Measurements from ENCODE around the gene MAFG. TPM values are rescaled to one million over a fixed set of nuclear protein-coding genes. Genes with fewer than 3 reads are reported as not detected.

Gene MAFG
- total RNA-seq, 1 donor from 2014 or later: 13.9 TPM

DNA sequence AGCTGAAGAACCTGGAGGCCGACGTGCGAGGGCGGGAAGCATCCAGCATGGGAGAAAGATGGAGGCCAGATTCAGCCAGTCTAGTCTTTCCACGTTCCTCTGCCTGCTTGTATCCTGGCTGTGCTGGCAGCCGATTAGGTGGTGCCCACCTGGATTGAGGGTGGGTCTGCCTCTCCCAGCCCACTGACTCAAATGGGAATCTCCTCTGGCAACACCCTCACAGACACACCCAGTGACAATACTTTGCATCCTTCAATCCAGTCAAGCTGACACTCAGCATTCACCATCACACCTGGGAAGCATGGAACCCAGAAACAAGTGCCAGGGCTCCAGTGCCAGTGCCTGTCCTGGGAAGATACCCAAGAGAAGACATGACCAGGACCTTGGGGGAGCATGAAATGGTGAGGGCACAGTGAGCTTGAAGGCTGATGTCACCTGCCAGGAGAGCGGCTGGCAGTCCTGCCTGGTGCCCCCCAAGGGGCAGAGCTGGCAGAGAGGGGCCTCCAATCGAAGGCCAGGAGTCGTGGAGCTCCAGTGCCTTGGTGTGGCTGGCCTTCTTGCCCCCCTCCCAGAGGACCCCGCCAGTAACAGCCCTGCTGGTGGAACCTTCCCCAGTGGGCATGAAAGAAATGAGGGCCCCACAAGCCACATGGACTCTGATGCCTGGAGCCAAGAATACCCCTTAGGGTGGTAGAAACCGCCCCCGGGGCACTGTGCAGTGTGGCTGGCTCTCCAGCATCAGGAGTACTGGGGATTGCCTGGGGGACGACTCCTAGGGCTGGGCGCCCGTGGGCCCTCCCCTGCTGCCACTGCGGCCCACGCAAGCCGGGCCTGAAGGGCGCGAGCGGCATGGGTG lies 26.1 kb downstream of the MAFG start:
- FAIRE-seq: no peak
- no peak for DNase-seq (ENCODE audit: low spot score in 2 of 2)

DNA sequence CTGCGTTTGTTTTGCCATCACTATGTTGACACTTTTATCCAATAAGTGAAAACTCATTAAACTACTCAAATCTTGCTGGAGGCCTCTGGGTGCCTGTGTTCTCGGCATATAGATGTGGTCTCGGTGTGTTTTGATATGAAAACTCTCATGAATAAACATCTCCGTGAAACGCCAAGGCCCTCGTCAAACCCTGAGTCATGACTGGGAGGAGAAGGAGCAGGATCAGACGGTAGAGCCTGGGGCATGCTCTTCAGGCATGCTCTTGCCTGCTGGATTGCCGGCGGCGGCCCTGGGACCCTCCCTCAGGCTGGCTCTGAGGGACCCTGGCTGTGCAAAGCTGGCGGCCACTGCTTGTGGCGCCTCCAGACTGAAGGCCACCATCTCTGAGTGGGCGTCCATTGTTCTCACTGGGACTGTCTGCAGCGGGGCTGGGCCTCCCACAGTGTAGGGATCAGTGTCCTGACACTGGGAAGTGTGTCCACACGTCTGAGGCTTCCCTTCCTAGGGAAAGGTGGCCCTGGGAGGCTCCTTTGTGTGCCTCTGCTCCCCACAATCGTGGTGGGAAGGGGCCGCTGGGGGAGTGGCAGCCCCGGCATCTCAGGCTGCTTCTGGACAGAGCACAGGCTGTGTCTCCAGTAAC lies 27.2 kb downstream of the MAFG start:
- DNase-seq (ENCODE audit: low spot score in 2 of 2) (no peak), FAIRE-seq (no peak)

DNA sequence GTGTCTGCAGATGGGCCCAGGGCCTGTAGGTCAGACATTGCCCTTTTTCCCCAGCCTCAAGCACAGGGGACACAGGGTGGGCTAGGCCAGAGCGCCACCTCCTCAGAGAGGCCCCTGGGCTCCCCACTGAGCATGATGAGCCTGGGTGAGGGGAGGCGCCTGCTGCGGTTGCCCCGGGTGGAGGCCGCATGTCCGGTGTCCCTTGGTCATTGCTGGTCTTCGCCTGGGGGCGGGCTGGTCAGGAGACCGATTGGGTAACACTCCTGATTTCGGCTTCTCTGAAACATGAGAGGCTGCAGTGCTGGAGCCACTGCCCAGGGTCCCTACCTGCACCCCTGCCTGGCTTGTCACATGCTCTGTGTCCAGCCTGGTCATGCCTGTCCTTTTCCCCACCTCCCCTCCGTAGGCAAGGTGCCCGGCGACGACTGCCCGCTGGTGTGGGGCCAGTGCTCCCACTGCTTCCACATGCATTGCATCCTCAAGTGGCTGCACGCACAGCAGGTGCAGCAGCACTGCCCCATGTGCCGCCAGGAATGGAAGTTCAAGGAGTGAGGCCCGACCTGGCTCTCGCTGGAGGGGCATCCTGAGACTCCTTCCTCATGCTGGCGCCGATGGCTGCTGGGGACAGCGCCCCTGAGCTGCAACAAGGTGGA lies 27.9 kb downstream of the MAFG start:
- no peak for FAIRE-seq
- DNase-seq (ENCODE audit: low spot score in 2 of 2): no peak

DNA sequence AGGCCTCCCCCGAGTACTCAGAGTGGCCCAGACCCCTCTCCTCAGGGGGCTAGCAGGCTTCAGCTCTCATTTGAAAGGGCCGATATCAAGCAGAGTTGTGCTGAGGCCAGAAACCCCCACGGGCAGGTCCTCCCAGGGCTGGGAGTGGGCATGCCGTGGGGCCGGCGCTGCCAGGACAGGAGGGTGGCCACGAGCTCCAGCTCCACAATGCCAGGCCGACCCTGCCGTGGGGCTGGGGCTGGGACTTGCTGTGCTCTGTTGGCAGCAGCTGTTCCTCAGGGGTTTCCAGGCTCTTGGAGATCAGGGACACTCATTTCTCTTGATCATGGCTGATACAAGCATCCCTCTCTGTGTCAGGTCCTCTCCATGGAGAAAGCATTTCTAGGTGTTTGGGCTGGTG lies 28.6 kb downstream of the MAFG start:
- FAIRE-seq (no peak), DNase-seq (ENCODE audit: low spot score in 2 of 2) (no peak)

DNA sequence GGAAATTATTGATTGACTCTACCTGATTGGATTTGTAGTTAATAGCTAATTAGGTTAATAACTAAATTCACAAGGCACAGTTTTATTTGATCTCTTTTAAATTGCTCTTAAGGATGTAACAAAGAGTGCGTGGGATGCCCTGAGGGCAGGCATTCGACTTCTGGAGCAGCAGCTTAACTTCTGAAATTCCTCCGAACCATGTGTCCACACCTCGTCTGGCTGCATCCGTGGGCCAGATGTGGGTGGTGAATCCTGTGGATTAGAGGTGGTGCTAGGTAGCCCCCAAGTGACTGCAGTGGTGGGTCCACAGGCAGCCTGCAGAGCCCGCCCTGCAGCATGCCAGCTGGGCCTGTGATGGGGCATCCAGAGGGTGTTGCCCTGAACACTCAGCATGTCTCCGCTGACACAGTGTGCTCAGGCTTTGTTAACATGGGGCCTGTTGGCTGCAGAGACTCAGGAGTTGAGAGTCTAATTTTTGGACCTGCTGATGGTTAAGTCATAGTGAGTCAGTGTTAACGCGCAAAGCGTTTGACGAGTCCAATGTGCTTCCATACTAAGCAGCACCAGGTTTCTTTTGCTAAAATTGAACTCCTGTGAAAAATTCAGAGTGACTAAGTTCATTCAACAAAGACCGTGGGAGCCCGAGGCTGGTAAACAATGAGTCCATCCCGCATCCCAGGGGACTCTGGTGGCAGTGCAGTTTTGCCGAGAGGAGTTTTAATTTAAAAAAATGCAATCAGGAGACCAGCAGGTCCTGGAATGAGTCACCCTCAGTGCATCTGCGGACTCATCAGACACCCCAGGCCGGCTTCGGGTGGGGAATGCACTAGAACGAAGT lies 29.3 kb downstream of the MAFG start:
- FAIRE-seq: no peak
- no peak for DNase-seq (ENCODE audit: low spot score in 2 of 2)

DNA sequence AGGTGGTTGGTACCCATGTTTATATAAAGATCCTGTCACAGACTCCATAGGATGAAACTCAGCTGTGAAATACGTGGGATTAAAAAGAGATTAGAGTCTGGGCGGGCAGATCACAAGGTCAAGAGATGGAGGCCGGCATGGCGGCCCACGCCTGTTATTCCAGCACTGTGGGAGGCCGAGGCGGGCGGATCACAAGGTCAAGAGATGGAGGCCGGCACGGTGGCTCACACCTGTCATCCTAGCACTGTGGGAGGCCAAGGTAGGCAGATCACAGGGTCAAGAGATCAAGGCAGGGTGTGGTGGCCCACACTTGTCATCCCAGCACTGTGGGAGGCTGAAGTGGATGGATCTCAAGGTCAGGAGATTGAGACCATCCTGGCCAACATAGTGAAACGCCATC lies 32.1 kb downstream of the MAFG start:
- FAIRE-seq (no peak), DNase-seq (ENCODE audit: low spot score in 2 of 2) (no peak)

DNA sequence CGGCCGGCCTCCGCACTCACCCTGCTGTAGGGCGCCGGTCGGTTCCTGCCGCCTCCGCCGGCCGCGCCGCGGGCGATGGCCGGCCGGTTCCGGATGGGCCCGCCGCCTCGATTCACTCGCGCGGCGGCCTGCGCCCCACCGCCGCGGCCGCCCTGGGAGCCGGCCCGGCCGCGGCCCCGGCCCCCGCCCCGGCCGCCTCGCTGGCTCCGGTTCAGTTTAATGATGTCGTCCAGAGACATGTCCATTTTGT lies 36.3 kb downstream of the MAFG start:
- DNase-seq (ENCODE audit: low spot score in 2 of 2) (no peak), FAIRE-seq (no peak)

DNA sequence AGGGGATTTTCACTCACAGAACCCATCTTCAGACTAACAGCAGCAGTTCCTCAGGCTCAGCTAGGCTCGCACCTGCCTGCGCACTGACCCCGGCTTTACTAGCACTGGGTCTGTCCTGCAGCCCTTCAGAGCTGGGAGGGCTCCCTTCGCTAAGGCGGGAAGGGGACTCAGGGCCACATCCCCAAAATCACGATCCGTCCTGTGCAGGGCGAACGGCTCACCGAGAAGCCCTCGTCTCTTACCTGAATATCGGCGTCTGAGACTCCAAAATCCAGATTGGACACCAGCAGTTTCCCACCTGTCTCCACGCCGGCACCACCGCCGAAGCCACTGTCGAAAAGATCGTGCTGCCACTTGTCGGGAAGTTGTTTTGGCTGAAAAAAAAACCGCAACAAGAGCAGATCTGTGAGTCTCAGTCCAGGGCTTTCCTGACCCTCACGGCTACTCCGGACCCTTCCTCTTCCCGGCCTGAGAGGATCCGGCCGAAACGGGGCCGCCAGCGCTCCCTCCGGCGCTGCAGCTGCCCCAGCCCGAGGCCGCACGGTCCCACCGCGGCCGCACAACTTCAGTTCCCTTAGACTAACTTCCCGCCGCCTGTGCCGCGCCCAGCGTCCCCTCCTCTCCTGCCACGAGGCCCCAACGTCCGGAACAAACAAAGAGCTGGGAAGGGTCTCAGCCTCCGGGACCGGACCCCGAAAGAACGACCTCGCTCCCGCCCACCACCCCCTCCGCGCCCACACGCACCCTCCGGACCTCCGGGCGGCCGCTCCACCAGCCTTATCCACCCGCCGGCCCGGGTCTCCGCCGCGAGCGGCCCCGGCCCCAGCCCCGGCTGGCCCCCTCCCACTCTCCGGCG lies 36.9 kb downstream of the MAFG start:
- FAIRE-seq (no peak), DNase-seq (ENCODE audit: low spot score in 2 of 2) (no peak)

DNA sequence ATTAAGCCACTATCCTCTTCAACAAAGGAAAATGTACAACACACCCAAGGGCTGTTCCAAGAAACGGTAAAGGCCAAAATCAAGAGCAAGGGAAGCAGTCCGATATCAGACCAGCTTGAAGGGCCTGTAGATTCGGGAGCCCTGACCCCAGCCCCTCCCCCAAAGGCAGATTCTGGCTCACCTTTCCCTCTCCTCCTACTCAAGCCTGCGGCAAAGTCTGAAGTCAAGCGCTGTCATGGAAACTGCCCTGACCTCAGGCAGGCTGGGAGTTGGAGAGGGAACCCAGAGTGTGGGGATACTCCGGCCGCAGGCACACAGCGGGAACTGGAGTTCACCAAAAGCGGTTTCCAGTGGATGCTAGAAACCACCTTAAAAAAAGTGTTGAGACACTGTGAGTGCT lies 37.9 kb downstream of the MAFG start:
- DNase-seq (ENCODE audit: low spot score in 2 of 2) (no peak), FAIRE-seq (no peak)

DNA sequence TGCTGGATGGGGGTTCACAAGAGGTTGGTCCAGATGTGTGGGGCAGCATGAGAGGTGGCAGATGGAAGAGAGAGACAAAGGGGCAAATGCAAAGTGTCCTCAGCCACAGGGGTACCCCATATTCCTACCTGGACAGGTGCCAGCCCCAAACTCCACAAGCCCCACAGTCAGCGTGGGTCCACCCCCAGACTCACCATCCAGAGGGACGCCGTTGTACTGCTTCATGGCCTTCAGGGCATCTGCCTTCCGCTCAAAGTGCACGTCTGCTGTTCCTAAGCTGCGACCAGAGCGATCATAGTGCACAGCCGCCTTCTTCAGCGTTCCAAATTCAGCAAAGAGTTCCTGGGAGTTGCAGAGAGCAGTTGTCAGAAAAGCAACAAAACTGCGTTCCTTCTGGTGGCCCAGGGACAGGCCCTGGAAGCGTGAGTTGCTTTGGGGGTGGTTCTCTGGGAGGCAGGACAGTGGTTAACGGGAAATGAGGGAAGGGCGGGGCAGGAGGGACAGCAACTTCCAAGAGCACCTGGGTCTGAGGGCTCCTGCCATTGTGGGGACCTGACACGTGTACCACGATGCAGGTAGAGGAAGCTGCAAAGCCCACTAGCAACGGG lies 38.4 kb downstream of the MAFG start:
- FAIRE-seq: no peak

DNA sequence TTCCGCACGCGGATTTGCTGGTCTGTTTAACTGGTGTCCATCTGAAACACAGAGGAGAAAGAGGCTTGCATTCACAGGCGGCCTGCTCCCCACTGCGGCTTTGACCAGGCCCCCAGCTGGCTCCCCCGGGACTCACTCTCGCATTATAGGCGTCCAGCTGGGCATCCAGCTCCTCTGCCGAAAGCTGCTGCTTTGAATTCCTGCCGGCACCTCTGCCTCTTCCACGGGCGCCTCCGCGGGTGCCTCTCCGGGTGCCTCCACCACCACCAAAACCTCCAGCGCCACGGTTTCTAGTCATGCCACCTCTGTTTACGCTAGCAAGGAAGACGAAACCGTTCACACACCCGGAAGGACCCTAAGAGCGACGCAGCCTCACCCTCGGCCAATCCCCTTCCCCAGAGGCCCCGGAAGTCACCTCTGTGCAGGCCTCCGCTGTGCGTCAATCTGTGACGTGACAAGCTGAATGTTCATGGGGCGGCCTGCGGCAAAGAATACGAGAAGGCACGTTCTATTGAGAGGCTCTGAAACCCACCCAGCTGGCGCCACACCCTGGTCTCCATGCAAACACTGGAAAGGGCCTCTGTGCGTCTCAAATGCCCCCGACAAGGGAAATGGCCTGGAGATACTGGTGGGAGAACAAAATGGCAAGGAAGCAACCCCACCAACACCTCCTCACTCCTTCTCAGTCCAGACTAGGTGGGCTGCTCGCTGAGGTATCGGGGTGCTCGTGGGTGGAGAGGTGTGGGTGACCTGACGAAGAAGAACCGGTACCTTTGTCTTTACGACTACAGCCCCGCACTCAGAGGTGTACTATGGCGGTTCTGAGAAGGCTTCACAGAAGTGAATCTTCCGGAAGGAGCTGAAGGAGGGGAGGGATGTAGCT lies 39.2 kb downstream of the MAFG start:
- DNase-seq (ENCODE audit: low spot score in 2 of 2) (no peak), FAIRE-seq (no peak)

More for the DNA sequence above, 38.4 kb downstream of the MAFG start:
- no peak for DNase-seq (ENCODE audit: low spot score in 2 of 2)

DNA sequence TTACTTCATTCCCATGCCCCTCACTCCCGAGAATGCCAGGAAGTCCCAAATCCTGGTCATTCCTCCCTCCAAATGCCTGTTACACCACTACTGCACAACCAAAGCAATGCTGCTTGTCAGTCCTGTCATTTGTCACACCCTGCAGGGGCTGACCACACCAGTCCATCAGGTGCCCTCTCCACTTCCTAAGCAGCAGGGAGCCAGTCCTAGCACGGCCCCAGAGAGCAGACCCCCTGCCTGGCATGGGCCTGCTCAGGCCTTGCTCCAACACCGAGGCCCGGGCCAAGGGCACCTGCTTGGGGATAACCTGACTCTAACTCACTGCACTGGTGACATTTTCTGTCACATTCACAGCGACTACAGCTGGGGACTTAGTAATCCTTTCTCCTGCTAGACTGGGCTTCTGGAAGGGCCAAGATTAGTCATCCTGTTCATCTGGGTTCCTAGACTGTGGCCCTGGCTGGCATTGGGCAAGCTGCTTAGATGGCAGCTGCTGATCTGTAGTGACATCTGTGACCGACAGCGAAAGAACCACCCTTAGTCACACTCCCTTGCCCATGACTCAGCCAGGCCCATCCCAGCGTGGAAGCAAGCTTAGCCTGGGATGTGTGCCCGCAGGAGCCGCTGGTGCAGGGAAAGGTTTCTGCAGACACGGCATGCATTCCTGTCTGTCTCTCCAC lies 41.5 kb downstream of the MAFG start:
- FAIRE-seq (no peak), DNase-seq (ENCODE audit: low spot score in 2 of 2) (no peak)

DNA sequence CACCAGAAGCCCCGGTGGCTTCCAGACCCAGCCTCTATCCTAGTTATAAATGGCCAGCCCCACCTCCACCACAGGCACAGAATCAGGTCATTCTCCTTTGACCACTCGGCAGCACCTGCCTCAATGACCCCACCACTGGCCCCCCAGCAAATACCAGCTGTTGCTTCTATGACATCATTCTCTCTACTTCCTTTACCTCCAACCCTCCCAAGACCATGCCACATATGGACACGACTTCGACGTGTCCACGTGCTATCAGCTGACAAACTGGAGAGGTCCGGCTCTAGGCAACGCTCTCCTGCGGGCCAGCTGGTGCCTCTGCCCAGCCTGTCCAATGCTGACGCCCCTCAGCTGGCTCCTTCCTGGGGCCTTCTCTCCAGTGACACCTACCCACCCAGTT lies 42.1 kb downstream of the MAFG start:
- FAIRE-seq (no peak), DNase-seq (ENCODE audit: low spot score in 2 of 2) (no peak)

DNA sequence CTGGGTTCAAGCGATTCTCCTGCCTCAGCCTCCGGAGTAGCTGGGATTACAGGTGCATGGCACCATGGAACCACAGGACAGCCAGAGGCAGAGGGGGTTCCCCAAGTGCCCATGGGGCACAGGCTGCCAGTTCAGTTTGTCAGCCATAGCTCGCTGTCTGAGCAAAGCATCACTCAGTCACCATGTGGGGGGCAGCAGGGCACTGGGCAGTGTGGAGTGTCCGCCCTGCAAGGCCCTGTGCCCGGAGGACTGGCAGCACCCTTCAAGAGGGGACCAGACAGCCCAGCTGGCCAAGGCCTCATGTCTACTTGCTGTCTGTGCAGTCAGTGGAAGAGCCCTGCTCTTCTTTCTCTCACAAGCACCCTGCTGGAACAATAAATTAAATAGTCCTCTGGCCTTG lies 42.6 kb downstream of the MAFG start:
- DNase-seq (ENCODE audit: low spot score in 2 of 2) (no peak), FAIRE-seq (no peak)

DNA sequence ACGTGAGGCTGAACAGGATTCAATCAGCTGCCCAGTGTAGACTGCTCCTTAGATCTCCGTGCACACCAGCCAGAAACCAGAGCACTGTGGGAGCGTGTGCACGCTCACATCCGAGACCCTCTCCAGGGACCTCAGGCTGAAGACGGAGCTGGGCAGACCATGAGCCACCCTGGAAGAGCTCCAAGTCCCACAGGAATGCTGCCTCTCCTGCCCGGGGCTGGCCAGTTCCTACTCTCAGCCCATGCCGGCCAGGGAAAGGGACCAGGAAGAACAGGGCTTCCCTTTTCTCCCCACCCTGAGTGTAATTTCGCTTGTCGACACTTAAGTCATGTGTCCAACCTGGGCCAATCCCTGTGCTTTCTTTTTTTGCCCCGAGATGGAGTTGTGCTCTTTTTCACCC lies 43.0 kb downstream of the MAFG start:
- DNase-seq (ENCODE audit: low spot score in 2 of 2) (no peak), FAIRE-seq (no peak)

DNA sequence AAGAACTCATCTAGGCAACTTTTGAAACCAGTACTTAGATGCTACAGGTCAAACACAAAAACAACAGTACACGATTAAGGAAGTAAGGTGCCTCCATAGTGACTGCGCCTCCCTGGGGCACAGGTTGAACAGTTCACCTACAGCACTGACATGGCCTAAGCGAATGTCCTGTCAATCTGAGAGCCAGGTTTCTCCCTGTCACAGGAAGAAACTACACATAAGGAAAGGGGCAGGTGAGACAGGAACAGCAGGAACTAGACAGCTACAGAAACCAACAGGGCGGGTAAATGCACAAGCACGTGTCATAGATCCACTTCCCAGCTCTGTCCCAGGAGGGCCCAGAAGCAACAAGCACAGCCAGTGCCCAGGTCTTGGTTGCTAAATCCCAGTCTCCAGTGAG lies 48.4 kb downstream of the MAFG start:
- DNase-seq (ENCODE audit: low spot score in 2 of 2) (no peak), FAIRE-seq (no peak)

DNA sequence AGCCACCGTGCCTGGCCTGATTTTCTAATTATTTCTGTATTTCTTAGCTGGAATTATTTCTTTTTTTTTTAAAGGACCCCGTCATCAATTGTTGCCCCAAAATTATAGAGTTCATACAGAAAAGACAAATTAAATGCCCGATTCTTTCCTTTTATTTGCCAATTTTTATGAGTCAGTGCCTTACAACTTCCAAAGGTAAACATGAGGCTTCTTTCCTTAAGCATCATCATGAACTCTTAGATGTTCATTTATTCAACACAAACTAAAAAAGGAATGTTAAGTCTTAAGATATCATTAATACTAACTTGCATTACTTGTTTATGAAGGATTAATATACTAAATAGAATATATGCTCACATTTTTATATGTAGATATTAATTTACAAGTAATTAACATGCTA lies 49.2 kb downstream of the MAFG start:
- FAIRE-seq (no peak), DNase-seq (ENCODE audit: low spot score in 2 of 2) (no peak)

DNA sequence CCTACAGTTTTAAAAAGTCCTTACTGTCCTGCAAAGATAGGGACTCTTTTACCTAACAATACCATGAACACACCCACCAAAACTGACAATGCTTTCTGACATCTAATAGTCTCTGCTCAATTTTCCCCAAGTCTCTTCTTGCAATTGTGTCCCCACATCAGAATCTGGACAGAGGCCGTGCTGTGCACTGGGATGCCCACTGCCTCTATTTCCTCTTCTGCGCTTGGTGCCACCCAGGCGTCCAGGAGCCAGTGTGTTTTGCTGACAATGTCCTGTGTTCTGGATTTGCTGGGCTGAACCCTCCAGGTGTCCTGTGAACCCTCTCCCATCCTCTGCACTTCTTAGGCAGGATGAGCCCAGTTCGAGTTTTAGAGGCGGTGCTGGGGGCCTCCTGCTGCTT lies 50.0 kb downstream of the MAFG start:
- no peak for FAIRE-seq
- no peak for DNase-seq (ENCODE audit: low spot score in 2 of 2)

Measured in frontal cortex (tissue), 4 donors.